CD4-positive, alpha-beta T cell (primary cell): Measurements from ENCODE around the gene LRRIQ1. TPM values are rescaled to one million over a fixed set of nuclear protein-coding genes. Genes with fewer than 3 reads are reported as not detected.

Source experiments
- ATAC-seq: fragments of 200-7000 bp; cut with Tn5 transposase; one replicate; pipeline ENCODE4 v1.10.0; 2022; ENCODE audit warnings: mild to moderate bottlenecking; ENCODE audit not compliant: poor library complexity
- CTCF ChIA-PET: fragments of 350-600 bp; sonication (Branson Sonifier 250); formaldehyde crosslinking; loops from one replicate; lab custom pipeline; 2021; ENCODE audit warnings: antibody characterized with exemption, inconsistent platforms; lab: Charles Lee
- POLR2A ChIA-PET: fragments of 350-600 bp; sonication (Branson Sonifier 250); formaldehyde crosslinking; loops from one replicate; lab custom pipeline; 2021; ENCODE audit warnings: antibody characterized with exemption, inconsistent platforms; lab: Charles Lee
- DNase-seq, 14 experiments: peaks; one replicate each; pipeline ENCODE4 v3.0.0-alpha.2; 2013 to 2020; ENCODE audit warnings: mixed read lengths in 2 of 14
- H3K27ac ChIP-seq, 2 donors: one replicate each; pipeline versions ENCODE4 v1.5.1 to v1.7.0; 2013; ENCODE audit warnings: low read length in 2 of 2, low read depth in 1 of 2, mild to moderate bottlenecking in 1 of 2
- H3K27me3 ChIP-seq, 2 experiments: 1 replicate in 1 of 2; 2 replicates in 1 of 2; pipeline versions ENCODE4 v1.6.1 to v1.7.0; 2013; ENCODE audit warnings: low read length in 2 of 2, control low read depth in 1 of 2, mild to moderate bottlenecking in 1 of 2, moderate library complexity in 1 of 2; ENCODE audit not compliant: insufficient read depth in 2 of 2, control insufficient read depth in 1 of 2
- H3K36me3 ChIP-seq: one replicate; pipeline ENCODE4 v1.6.1; 2013; ENCODE audit warnings: low read length, control low read depth; ENCODE audit not compliant: insufficient read depth
- H3K4me1 ChIP-seq: one replicate; pipeline ENCODE4 v1.6.1; 2013; ENCODE audit warnings: low read length, control low read depth; ENCODE audit not compliant: insufficient read depth
- H3K4me3 ChIP-seq: one replicate; pipeline ENCODE4 v1.5.1; 2013; ENCODE audit warnings: mild to moderate bottlenecking, low read length, moderate library complexity
- H3K9me3 ChIP-seq, 2 experiments: 1 replicate in 1 of 2; 2 replicates in 1 of 2; pipeline versions ENCODE4 v1.6.1 to v1.7.0; 2013; ENCODE audit warnings: low read length in 2 of 2, mild to moderate bottlenecking in 2 of 2, control low read depth in 1 of 2, moderate library complexity in 1 of 2; ENCODE audit not compliant: control insufficient read depth in 1 of 2, insufficient read depth in 1 of 2
- H3K27ac Mint-ChIP-seq: one replicate; pipeline ENCODE4 v1.8.0; 2020; ENCODE audit warnings: mixed read lengths
- H3K27me3 Mint-ChIP-seq: one replicate; pipeline ENCODE4 v1.8.0; 2021; ENCODE audit warnings: mixed read lengths
- H3K36me3 Mint-ChIP-seq: one replicate; pipeline ENCODE4 v1.8.0; 2021; ENCODE audit warnings: low read depth, mixed read lengths
- H3K4me1 Mint-ChIP-seq: one replicate; pipeline ENCODE4 v1.8.0; 2021; ENCODE audit warnings: low read depth, mixed read lengths
- H3K4me3 Mint-ChIP-seq: one replicate; pipeline ENCODE4 v1.8.0; 2020; ENCODE audit warnings: mild to moderate bottlenecking, mixed read lengths
- H3K9me3 Mint-ChIP-seq: one replicate; pipeline ENCODE4 v1.8.0; 2020; ENCODE audit warnings: mixed read lengths
- CTCF ChIP-seq: fragments of 200-600 bp; IDR thresholded peaks from one replicate; pipeline ENCODE4 v1.8.0; 2022; ENCODE audit warnings: antibody characterized with exemption, mild to moderate bottlenecking
- intact Hi-C, 2 experiments: fragments of 100-400 bp; cut with DNase I in 1 of 2; cut with micrococcal nuclease in 1 of 2; formaldehyde crosslinking; loops; one replicate each; pipeline versions ENCODE4 v1.15.1 to v1.9.0; 2023 to 2025; cut with DNase I, micrococcal nuclease
- total RNA-seq, 174 experiments: library from RNA in 2 of 174; stranded (reverse) in 2 of 174; gene quantifications; one replicate each; pipeline ENCODE4 v1.2.3 and lab custom pipeline; 2021 to 2026

The LRRIQ1 gene
- total RNA-seq, 2 experiments from 2014 or later = not detected

- Mint-ChIP-seq H3K27me3 (no peaks in the 10 kb centered on the region), H3K27ac (no peak overlapping the region), H3K9me3 (no peaks in the 10 kb centered on the region), H3K4me1 (no peaks in the 10 kb centered on the region), H3K4me3 (no peak overlapping the region), H3K36me3 (no peaks in the 10 kb centered on the region)
- no peaks in the 10 kb centered on the region for H3K4me1 ChIP-seq
- DNase-seq = no peak
- no peak overlapping the region for H3K4me3 ChIP-seq
- H3K27ac ChIP-seq = no peak overlapping the region
- no peak for TF ChIP-seq CTCF
- H3K36me3 ChIP-seq = no peaks in the 10 kb centered on the region
- ATAC-seq = no peak
- no peaks in the 10 kb centered on the region for H3K27me3 ChIP-seq
- ChIA-PET CTCF (no interaction called here), POLR2A (no interaction called here)
- no peaks in the 10 kb centered on the region for H3K9me3 ChIP-seq
- intact Hi-C loops = no loop called here
Measured at GRCh38 chr12:85183855-85184254, 147.7 kb downstream of the LRRIQ1 start.

- ChIA-PET POLR2A (no interaction called here), CTCF (no interaction called here)
- no peak for TF ChIP-seq CTCF
- H3K36me3 ChIP-seq = no peaks in the 10 kb centered on the region
- no peaks in the 10 kb centered on the region for H3K27me3 Mint-ChIP-seq
- no peaks in the 10 kb centered on the region for H3K27me3 ChIP-seq
- no peak overlapping the region for H3K4me3 ChIP-seq
- H3K4me3 Mint-ChIP-seq = no peak overlapping the region
- H3K9me3 ChIP-seq = no peaks in the 10 kb centered on the region
- H3K27ac ChIP-seq = no peak overlapping the region
- H3K4me1 ChIP-seq = no peaks in the 10 kb centered on the region
- intact Hi-C loops = no loop called here
- no peak overlapping the region for H3K27ac Mint-ChIP-seq
- no peaks in the 10 kb centered on the region for H3K9me3 Mint-ChIP-seq
- ATAC-seq (no peak), DNase-seq (no peak)
- H3K36me3 Mint-ChIP-seq = no peaks in the 10 kb centered on the region
- no peaks in the 10 kb centered on the region for H3K4me1 Mint-ChIP-seq
Measured at GRCh38 chr12:85186236-85186635, 150.1 kb downstream of the LRRIQ1 start.

GRCh38 chr12:85188619-85189018 is 152.5 kb downstream of the LRRIQ1 start:
- DNase-seq = no peak
- H3K36me3 ChIP-seq = no peaks in the 10 kb centered on the region
- no peak overlapping the region for H3K27ac ChIP-seq
- intact Hi-C loops = no loop called here
- H3K27me3 ChIP-seq = no peaks in the 10 kb centered on the region
- no peaks in the 10 kb centered on the region for H3K9me3 Mint-ChIP-seq
- CTCF ChIA-PET = no interaction called here
- no peak overlapping the region for H3K4me3 ChIP-seq
- TF ChIP-seq CTCF = no peak
- POLR2A ChIA-PET = no interaction called here
- H3K9me3 ChIP-seq = no peaks in the 10 kb centered on the region
- H3K4me1 ChIP-seq = no peaks in the 10 kb centered on the region
- H3K4me1 Mint-ChIP-seq = no peaks in the 10 kb centered on the region
- no peak overlapping the region for H3K4me3 Mint-ChIP-seq
- ATAC-seq = no peak
- no peak overlapping the region for H3K27ac Mint-ChIP-seq
- no peaks in the 10 kb centered on the region for H3K36me3 Mint-ChIP-seq
- no peaks in the 10 kb centered on the region for H3K27me3 Mint-ChIP-seq
